Stimulated activated CD4-positive, alpha-beta T cell treated with anti-CD3 and anti-CD28 coated beads, Interleukin-1b, Interleukin-23, amount 100 ng/mL, for 24 hours (primary cell): ENCODE data around the gene SLC25A21.
"Not testable (repeated sequence)": the region's sequence is repeated elsewhere in the genome, so short reads cannot be mapped to it uniquely, and the experiment has no call there.

Experiments
- DNase-seq, 4 experiments: peaks; one replicate each; pipeline ENCODE4 v3.0.0-alpha.2; 2020; ENCODE audit warnings: low read depth in 4 of 4, low spot score in 1 of 4

SLC25A21 gene

GRCh38 chr14:36996133-36996856, 176.1 kb downstream of the SLC25A21 start:
- DNase-seq = no peak

DNA sequence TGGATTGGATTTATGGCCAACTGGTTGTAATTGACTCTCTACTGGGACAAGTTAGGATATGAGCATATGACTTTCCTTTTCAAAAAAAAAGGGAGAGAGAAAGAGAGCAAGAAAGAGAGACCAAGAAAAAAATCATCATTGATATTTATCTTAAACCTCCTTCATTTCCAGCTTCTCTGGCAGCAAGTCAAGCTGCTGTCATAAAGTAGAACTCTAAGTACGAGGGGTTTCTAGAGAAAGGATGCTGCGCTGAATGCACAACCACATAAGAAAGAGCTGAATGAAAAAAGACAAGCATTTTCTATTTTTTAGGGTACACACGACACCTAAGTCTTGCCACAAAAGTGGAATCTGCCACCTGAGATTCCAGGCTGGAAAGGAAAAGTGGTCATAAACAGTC, 182.6 kb downstream of the SLC25A21 start:
- DNase-seq = no peak

- DNase-seq = no peak
Measured at GRCh38 chr14:36988989-36989388, 183.4 kb downstream of the SLC25A21 start.

GRCh38 chr14:36988568-36988967, 183.8 kb downstream of the SLC25A21 start:
- no peak for DNase-seq

DNA sequence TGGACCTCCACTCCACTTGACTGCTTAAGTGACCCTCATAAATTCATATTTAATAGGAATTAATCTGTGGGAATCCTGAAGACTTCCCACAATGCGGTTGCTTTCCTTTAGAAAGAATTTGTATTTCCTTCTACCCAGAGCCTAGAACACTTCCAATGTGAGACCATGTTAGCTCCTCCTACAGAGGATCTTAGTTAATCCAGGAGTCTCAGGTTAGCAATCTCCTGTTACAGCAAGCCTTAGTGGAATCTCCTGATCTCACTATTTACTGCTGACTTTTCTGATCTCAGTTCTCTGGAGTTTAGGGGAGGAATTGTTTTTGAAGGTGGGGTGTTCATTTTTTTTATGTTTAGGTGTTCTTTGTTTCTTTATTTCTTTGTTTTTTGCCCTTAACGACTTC, 186.0 kb downstream of the SLC25A21 start:
- no peak for DNase-seq

DNA sequence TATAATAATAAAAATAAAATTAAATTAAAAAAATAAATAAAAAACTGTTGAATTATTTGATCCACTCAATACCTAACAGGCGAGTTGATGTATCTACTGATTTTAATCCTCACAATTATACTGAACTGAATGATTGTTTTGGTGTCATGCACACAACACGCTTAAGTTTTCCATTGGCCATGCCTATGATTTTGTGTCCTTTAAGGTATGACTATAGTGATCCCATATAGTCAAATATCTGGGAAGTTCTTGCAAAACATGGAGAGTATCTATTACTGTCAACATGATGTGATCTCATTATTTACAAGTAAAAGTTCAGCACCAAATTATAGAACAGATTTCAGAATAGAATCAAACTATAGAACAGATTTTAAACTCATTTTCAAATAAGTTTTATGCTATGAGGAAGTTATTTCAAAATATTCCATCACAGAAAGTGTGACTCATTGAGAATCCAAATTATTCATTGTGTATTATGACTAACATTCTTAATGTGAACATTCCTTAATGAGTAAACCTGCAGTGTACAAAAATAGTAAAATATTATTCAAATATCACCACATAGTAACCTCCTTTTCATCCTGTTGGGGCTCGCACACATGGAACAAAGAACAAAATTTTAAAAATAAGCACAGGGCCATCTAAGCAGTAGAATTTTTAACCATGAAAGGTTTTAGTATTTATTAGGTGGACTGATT, 190.4 kb downstream of the SLC25A21 start:
- DNase-seq = no peak

- not testable (repeated sequence) for DNase-seq
Measured at GRCh38 chr14:36980413-36980812, 192.0 kb downstream of the SLC25A21 start.

DNA sequence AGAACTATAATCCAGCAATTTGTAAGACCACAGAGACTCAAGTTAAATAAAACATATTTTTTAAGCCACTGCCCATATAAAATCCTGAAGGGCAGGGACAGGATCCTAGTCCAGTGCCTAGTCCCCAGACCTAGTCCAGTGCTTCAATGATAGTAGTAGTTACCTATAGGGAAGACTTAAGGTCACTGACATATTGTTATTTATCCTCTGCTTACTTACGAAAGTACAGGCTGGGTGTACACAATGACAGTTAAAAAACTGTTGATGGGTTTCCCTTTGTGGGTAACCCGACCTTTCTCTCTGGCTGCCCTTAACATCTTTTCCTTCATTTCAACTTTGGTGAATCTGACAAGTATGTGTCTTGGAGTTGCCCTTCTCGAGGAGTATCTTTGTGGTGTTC, 192.5 kb downstream of the SLC25A21 start:
- DNase-seq = no peak

DNA sequence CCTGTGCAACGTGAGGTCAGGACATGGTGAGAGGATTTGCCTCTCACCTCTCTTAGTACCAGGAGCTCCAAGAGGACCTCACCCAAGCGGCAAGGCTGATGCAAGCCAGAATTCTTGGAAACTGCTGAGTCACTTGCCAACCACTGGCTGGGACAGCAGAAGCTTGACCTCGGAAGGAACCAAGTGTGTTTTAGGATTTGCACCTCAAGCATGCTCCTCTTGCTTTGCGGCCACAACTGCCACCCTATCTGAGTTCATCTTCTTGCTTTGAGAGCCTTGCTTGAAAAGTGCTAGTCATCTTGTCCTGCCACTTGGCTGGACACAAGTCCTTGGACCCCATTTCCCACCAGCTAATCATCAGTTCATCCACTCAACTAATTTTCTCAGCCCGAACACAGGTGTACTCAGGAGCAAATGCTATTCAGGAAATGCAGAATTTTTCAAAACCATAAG, 195.8 kb downstream of the SLC25A21 start:
- DNase-seq = no peak

- DNase-seq = no peak
Measured at GRCh38 chr14:36975834-36976233, 196.6 kb downstream of the SLC25A21 start.

GRCh38 chr14:36974985-36975384, 197.4 kb downstream of the SLC25A21 start:
- DNase-seq = no peak

DNA sequence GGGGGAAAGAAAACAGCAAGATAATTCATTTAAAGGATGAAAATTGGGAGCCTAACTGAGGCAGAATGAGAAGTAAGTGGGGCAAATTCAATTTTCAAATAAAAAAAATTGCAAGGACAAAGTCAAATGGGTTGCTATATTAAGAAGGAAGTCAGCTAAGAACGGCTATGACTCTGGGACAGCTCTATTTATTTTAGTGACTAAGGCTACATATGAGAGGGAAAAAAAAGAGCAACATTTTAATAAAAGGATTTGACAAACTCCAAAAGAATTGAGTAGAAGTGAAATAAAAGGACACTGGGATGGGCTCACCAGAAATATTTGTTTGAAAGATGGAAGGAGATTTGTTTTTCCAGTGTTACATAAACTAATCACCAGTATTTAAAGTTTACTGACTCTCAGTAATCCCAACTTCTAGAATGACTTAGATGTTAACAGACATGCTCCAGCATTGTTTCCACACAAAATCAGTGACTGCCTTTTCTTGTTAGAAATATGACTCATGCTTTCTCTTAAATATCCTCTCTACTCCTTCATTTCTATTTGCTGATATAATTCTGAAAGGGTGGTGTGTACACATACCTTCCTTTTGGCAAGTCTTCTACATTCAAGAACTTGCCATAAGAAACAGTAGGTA, 198.5 kb downstream of the SLC25A21 start:
- no peak for DNase-seq

DNA sequence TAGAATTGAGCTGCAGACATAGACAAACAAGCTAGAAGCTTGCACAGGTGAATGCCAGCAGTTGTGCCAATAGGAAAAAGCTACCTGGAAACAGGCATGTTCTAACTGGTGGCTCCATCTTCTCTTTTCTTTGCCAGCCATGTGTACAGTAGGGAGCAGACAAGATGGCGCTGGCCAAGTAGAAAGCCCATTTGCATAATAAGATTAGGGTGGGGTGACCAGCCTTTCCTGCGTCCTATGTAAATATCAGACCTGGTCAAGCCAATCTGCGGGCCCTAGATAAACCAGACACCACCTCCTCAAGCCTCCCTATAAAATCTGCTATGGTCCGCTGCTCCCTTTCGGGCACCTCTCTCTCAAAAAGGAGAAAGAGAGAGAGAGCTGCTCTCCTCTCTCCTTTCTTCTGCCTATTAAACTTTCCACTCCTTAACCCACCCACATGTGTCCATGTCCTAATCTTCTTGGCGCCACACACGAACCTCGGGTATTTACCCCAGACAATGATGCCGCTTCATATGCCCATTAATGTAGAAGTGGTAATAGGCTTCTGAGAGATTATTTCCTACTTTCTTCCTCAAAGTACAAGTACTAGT, 201.0 kb downstream of the SLC25A21 start:
- no peak for DNase-seq

DNA sequence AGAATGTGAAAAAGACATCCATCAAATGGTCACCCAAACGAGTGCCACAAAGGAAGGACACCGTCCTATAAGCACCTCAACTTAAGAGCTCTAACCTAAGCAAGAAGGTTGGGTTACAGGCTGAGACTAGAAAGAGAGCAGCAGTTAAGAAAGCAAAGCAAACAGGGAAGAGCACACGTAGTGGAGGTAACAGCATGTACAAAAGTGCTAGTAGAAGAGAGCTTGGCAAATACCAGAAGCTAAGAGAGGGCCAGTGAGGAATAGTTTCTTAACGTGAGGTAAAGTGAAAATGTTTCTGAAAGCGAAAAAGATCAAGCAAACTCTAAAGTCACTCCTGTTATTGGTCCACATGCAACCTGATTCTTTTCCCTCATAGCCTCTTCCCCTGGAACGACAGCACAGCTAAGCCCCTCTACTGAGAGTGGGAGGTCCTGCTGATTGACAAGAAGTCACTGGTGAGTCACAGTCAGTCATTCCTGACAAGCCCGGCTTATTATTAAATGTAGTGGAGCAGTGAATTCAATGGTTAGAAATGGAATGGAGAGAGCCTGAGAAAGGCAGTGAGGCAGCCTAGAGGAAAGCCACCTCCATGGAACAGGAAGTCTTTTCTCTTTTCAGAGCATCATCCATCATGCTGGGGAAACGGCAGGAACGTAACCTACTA, 204.4 kb downstream of the SLC25A21 start:
- no peak for DNase-seq

- DNase-seq = no peak
Measured at GRCh38 chr14:36955967-36956366, 216.4 kb downstream of the SLC25A21 start.

GRCh38 chr14:36955376-36955775, 217.0 kb downstream of the SLC25A21 start:
- no peak for DNase-seq

- no peak for DNase-seq
Measured at GRCh38 chr14:36952689-36953088, 219.7 kb downstream of the SLC25A21 start.

DNA sequence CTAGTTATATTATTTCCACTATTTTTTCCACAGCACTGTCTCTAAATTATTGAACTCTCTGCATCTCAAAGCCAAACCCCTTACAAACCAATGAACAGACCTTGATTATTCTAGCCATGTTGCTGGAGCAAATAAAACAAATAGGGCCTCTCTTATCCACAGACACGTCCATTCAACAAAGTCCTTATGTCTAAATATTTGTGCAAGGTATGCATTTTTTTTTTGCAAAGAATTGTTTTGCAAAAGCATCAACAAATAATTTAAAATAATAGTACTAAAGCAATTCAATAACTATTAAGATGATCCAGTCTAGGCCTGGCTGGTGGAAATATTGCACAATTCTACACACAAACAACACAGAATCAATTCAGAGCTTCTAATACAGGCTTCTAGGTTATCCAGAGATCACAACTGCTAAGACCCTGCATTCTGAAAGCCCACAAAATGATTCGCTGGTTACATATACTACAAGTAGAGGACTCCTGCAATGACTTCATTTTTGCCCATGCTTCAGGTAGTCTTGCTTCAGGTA, 221.0 kb downstream of the SLC25A21 start:
- no peak for DNase-seq

GRCh38 chr14:36950812-36951211, 221.6 kb downstream of the SLC25A21 start:
- no peak for DNase-seq

GRCh38 chr14:36949371-36949770, 223.0 kb downstream of the SLC25A21 start:
- no peak for DNase-seq
